ES-I3 (cell line): ENCODE data around the gene DNAH11.
"Not testable (repeated sequence)": the region's sequence is repeated elsewhere in the genome, so short reads cannot be mapped to it uniquely, and the experiment has no call there.

Experiments
- H3K36me3 ChIP-seq: 2 replicates; pipeline ENCODE4 v1.6.1; 2013; ENCODE audit warnings: mild to moderate bottlenecking, low read length, control low read depth, moderate library complexity; ENCODE audit not compliant: insufficient read depth
- H3K4me1 ChIP-seq: 2 replicates; pipeline ENCODE4 v1.6.1; 2013; ENCODE audit warnings: mild to moderate bottlenecking, control low read depth, low read length; ENCODE audit not compliant: insufficient read depth
- H3K9ac ChIP-seq: 2 replicates; pipeline ENCODE4 v1.6.1; 2013; ENCODE audit warnings: low read depth, mild to moderate bottlenecking, low read length, moderate library complexity
- H3K9me3 ChIP-seq: 2 replicates; pipeline ENCODE4 v1.6.1; 2013; ENCODE audit warnings: mild to moderate bottlenecking, low read length, moderate library complexity; ENCODE audit not compliant: control insufficient read depth, insufficient read depth

The DNAH11 gene

GRCh38 chr7:21675255-21675654 is 132.4 kb downstream of the DNAH11 start:
- H3K4me1 ChIP-seq, result no peaks in the 10 kb centered on the region
- no peak overlapping the region for H3K9ac ChIP-seq
- no peaks in the 10 kb centered on the region for H3K36me3 ChIP-seq
- 0 out of 2 replicates have a peak, but pooled peaks cover 4% of the 10 kb centered on the region for H3K9me3 ChIP-seq

GRCh38 chr7:21690705-21691104 is 147.9 kb downstream of the DNAH11 start:
- H3K9me3 ChIP-seq, result no peaks in the 10 kb centered on the region
- no peak overlapping the region for H3K9ac ChIP-seq
- no peaks in the 10 kb centered on the region for H3K36me3 ChIP-seq
- no peaks in the 10 kb centered on the region for H3K4me1 ChIP-seq

- H3K36me3 ChIP-seq, H3K9me3 ChIP-seq, H3K9ac ChIP-seq, H3K4me1 ChIP-seq: not testable (repeated sequence)
These were observed 148.3 kb downstream of the DNAH11 start for GRCh38 chr7:21691146-21691545.

- not testable (repeated sequence) for H3K9ac ChIP-seq, H3K9me3 ChIP-seq, H3K4me1 ChIP-seq, H3K36me3 ChIP-seq
These were observed 157.7 kb downstream of the DNAH11 start for GRCh38 chr7:21700587-21700986.

- H3K4me1 ChIP-seq, result no peaks in the 10 kb centered on the region
These were observed 159.5 kb downstream of the DNAH11 start for GRCh38 chr7:21702303-21702702.

GRCh38 chr7:21704359-21704758 is 161.5 kb downstream of the DNAH11 start:
- Histone ChIP-seq H3K9me3 (no peaks in the 10 kb centered on the region), H3K4me1 (no peaks in the 10 kb centered on the region), H3K9ac (no peak overlapping the region), H3K36me3 (no peaks in the 10 kb centered on the region)

More at GRCh38 chr7:21702303-21702702, 159.5 kb downstream of the DNAH11 start:
- Histone ChIP-seq H3K9me3 (no peaks in the 10 kb centered on the region), H3K36me3 (no peaks in the 10 kb centered on the region), H3K9ac (no peak overlapping the region)

GRCh38 chr7:21706131-21706530 is 163.3 kb downstream of the DNAH11 start:
- H3K36me3 ChIP-seq, result no peaks in the 10 kb centered on the region
- H3K9me3 ChIP-seq, result no peaks in the 10 kb centered on the region
- H3K4me1 ChIP-seq, result no peaks in the 10 kb centered on the region
- H3K9ac ChIP-seq, result no peak overlapping the region

- Histone ChIP-seq H3K36me3 (no peaks in the 10 kb centered on the region), H3K4me1 (no peaks in the 10 kb centered on the region), H3K9ac (no peak overlapping the region)
These were observed 164.7 kb downstream of the DNAH11 start for GRCh38 chr7:21707566-21707965.

GRCh38 chr7:21708096-21708495 is 165.3 kb downstream of the DNAH11 start:
- Histone ChIP-seq H3K4me1 (no peaks in the 10 kb centered on the region), H3K9me3 (no peaks in the 10 kb centered on the region; the same call in 1 of the 2 replicates), H3K36me3 (no peaks in the 10 kb centered on the region), H3K9ac (no peak overlapping the region)

More at GRCh38 chr7:21707566-21707965, 164.7 kb downstream of the DNAH11 start:
- H3K9me3 ChIP-seq, result no peaks in the 10 kb centered on the region; the same call in 1 of the 2 replicates

GRCh38 chr7:21717323-21717722 is 174.5 kb downstream of the DNAH11 start:
- Histone ChIP-seq H3K9me3 (no peaks in the 10 kb centered on the region), H3K36me3 (no peaks in the 10 kb centered on the region), H3K4me1 (no peaks in the 10 kb centered on the region), H3K9ac (no peak overlapping the region)

- Histone ChIP-seq H3K9ac (no peak overlapping the region), H3K4me1 (no peaks in the 10 kb centered on the region), H3K9me3 (no peaks in the 10 kb centered on the region), H3K36me3 (no peaks in the 10 kb centered on the region)
These were observed 175.6 kb downstream of the DNAH11 start for GRCh38 chr7:21718391-21718790.

GRCh38 chr7:21719846-21720245 is 177.0 kb downstream of the DNAH11 start:
- Histone ChIP-seq H3K9me3 (no peaks in the 10 kb centered on the region), H3K4me1 (no peaks in the 10 kb centered on the region), H3K36me3 (no peaks in the 10 kb centered on the region), H3K9ac (no peak overlapping the region)

GRCh38 chr7:21722371-21722770 is 179.5 kb downstream of the DNAH11 start:
- H3K9me3 ChIP-seq, result no peaks in the 10 kb centered on the region

GRCh38 chr7:21724562-21724961 is 181.7 kb downstream of the DNAH11 start:
- Histone ChIP-seq H3K36me3 (no peaks in the 10 kb centered on the region), H3K9me3 (no peaks in the 10 kb centered on the region; the same call in 1 of the 2 replicates), H3K9ac (no peak overlapping the region), H3K4me1 (no peaks in the 10 kb centered on the region)

More at GRCh38 chr7:21722371-21722770, 179.5 kb downstream of the DNAH11 start:
- no peak overlapping the region for H3K9ac ChIP-seq
- no peaks in the 10 kb centered on the region for H3K36me3 ChIP-seq
- H3K4me1 ChIP-seq, result no peaks in the 10 kb centered on the region

- no peaks in the 10 kb centered on the region; the same call in 1 of the 2 replicates for H3K9me3 ChIP-seq
- no peaks in the 10 kb centered on the region for H3K4me1 ChIP-seq
- H3K9ac ChIP-seq, result no peak overlapping the region
- no peaks in the 10 kb centered on the region for H3K36me3 ChIP-seq
These were observed 187.6 kb downstream of the DNAH11 start for GRCh38 chr7:21730399-21730798.

- Histone ChIP-seq H3K9ac (no peak overlapping the region), H3K4me1 (no peaks in the 10 kb centered on the region), H3K9me3 (no peaks in the 10 kb centered on the region; the same call in 1 of the 2 replicates), H3K36me3 (no peaks in the 10 kb centered on the region)
These were observed 189.1 kb downstream of the DNAH11 start for GRCh38 chr7:21731977-21732376.
